AG09309 (cell line): Measurements from ENCODE around the gene RBPJL.

Experiments used
- DNase-seq: peaks from one replicate; pipeline ENCODE4 v3.0.0-alpha.2; 2010; ENCODE audit warnings: low read depth
- H3K4me3 ChIP-seq: 2 replicates; pipeline ENCODE4 v1.5.1; 2011; ENCODE audit warnings: mild to moderate bottlenecking, low read depth, low read length, moderate library complexity; ENCODE audit not compliant: control insufficient read depth
- TF ChIP-seq, protein P1 (sequence below): IDR thresholded peaks from 2 replicates; pipeline ENCODE4 v1.5.1; 2011; ENCODE audit warnings: mild to moderate bottlenecking, low read depth, low read length, inconsistent platforms; ENCODE audit not compliant: insufficient read depth, control insufficient read depth; ENCODE audit errors: missing control alignments

Gene RBPJL

DNA sequence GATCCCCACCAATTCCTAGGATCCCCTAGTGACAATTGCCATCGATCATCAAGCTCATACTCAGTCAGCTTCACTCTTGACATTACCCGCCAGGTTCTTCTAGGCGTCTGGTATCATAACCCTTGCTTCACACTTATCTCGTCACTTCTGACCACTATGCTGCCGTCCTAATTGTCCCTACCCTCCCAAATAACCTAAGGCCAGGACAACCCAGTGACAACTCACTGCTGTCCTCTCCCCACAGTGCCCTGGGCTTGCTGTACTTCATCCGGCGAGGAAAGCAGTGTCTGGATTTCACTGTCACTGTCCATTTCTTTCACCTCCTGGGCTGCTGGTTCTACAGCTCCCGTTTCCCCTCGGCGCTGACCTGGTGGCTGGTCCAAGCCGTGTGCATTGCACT, 60.0 kb downstream of the RBPJL start:
- no peak for DNase-seq
- TF ChIP-seq, protein P1, sequence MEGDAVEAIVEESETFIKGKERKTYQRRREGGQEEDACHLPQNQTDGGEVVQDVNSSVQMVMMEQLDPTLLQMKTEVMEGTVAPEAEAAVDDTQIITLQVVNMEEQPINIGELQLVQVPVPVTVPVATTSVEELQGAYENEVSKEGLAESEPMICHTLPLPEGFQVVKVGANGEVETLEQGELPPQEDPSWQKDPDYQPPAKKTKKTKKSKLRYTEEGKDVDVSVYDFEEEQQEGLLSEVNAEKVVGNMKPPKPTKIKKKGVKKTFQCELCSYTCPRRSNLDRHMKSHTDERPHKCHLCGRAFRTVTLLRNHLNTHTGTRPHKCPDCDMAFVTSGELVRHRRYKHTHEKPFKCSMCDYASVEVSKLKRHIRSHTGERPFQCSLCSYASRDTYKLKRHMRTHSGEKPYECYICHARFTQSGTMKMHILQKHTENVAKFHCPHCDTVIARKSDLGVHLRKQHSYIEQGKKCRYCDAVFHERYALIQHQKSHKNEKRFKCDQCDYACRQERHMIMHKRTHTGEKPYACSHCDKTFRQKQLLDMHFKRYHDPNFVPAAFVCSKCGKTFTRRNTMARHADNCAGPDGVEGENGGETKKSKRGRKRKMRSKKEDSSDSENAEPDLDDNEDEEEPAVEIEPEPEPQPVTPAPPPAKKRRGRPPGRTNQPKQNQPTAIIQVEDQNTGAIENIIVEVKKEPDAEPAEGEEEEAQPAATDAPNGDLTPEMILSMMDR: no peak
- H3K4me3 ChIP-seq: no peak overlapping the region

DNA sequence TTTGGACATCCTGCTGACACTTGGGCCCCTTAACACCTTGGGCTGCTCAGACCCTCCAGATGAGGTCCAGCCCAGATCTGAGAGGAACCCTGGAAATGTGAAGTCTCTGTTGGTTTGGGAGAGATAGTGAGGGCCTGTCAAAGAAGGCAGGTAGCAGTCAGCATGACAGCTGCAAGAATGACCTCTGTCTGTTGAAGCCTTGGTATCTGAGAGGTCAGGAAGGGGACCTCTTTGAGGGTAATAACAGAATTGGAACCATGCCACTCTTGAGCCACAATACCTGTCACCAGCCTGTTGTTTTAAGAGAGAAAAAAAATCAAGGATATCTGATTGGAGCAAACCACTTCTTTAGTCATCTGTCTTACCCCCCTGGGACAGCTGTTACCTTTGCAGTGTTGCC, 60.5 kb downstream of the RBPJL start:
- no peak overlapping the region for H3K4me3 ChIP-seq
- DNase-seq: no peak
- TF ChIP-seq, protein P1: no peak
